ENCODE results near the gene FAM47E. TPM values are rescaled to one million over a fixed set of nuclear protein-coding genes. Genes with fewer than 3 reads are reported as not detected.

The FAM47E gene
- total and polyA plus RNA-seq, 5 donors from 2014 or later, result 0.57 to 1.0 TPM; not detected in 3

DNA sequence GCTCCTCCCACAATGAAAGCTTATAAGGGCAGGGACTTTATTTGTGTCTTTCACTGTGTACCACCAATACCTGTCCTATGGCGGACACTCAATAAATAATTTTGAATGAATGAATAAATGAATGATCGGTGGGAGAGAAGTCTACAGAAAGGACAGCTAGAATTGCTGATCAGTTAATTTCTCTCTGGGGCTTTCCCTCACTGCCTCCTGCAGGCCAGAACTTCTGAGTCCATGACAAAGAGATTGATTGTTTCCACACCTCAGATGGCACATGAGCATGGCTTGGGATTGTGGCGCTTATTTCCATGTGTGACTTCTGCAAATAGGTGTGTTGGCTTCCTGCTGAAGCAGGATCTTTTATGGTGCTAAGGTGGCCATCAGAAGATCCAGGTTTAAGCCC, 6.3 kb downstream of the FAM47E start:
- Histone ChIP-seq H3K4me1 (ENCODE audit: control insufficient read depth, insufficient read depth, low read length, poor library complexity, severe bottlenecking) (no peaks in the 10 kb centered on the region), H3K36me3 (ENCODE audit: control insufficient read depth, insufficient read depth, low read length) (no peaks in the 10 kb centered on the region), H3K4me3 (ENCODE audit: low read depth, low read length) (no peak overlapping the region), H3K27ac (ENCODE audit: insufficient read depth, low read length, poor library complexity, severe bottlenecking) (no peak overlapping the region), H3K27me3 (ENCODE audit: control insufficient read depth, insufficient read depth, low read length) (peaks cover 13% of the 10 kb centered on the region), H3K9me3 (ENCODE audit: control insufficient read depth in 2 of 2, low read length in 2 of 2) (no peaks in the 10 kb centered on the region)
- Mint-ChIP-seq H3K4me3 (no peak overlapping the region), H3K4me1 (no peaks in the 10 kb centered on the region), H3K27ac (no peak overlapping the region), H3K9me3 (no peaks in the 10 kb centered on the region), H3K36me3 (no peaks in the 10 kb centered on the region), H3K27me3 (peaks cover 56% of the 10 kb centered on the region)
- ATAC-seq (ENCODE audit: low read depth in 2 of 2) (no peak), DNase-seq (no peak)

DNA sequence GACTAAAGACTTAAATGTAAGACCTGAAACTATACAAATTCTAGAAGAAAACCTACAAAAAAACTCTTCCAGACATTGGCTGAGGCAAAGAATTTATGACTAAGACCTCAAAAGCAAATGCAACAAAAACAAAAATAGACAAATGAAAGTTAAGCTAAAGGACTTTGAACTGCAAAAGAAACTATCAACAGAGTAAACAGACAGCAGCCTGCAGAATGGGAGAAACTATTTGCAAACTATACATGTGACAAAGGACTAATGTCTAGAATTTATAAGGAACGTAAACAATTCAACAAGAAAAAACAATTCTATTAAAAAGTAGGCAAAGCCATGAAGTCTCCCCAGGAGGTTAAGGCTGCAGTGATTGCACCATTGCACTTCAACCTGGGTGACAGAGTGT, 9.1 kb downstream of the FAM47E start:
- no peak for ATAC-seq (ENCODE audit: low read depth in 2 of 2)
- Mint-ChIP-seq H3K27ac (no peak overlapping the region), H3K4me1 (no peaks in the 10 kb centered on the region), H3K36me3 (no peaks in the 10 kb centered on the region), H3K4me3 (no peak overlapping the region), H3K27me3 (peaks cover 30% of the 10 kb centered on the region), H3K9me3 (no peaks in the 10 kb centered on the region)
- Histone ChIP-seq H3K27me3 (ENCODE audit: control insufficient read depth, insufficient read depth, low read length) (peaks cover 3% of the 10 kb centered on the region), H3K36me3 (ENCODE audit: control insufficient read depth, insufficient read depth, low read length) (no peaks in the 10 kb centered on the region), H3K4me3 (ENCODE audit: low read depth, low read length) (no peak overlapping the region), H3K4me1 (ENCODE audit: control insufficient read depth, insufficient read depth, low read length, poor library complexity, severe bottlenecking) (no peaks in the 10 kb centered on the region), H3K9me3 (ENCODE audit: control insufficient read depth in 2 of 2, low read length in 2 of 2) (no peaks in the 10 kb centered on the region), H3K27ac (ENCODE audit: insufficient read depth, low read length, poor library complexity, severe bottlenecking) (no peak overlapping the region)
- no peak for DNase-seq

DNA sequence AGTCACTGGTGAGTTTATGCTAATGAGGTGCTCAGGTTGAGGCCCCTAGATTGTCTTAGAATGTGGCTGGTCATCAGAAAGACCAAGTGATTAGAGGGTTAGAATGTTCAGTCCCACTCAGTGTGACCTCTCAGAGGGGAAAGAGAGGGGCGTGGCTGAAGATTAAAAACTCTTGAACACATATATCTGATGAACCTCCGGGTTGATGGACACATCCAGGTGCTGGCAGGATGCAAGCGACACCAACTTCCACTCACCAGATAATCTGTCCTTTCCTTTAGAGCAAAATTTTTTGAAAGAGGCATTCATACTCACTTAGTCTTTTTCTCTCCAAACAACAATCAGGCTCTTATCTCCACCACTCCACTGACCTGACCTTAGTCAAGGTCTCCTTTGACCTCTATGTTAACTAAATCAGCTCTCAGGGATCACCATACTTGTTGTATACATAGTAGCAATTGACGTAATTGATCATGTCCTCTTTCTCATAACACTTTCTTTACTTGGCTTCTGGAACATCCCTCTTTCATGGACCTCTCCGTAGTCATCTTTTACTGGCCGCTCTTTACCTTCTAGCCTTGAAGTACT, 14.2 kb downstream of the FAM47E start:
- ATAC-seq (ENCODE audit: low read depth in 2 of 2) (no peak), DNase-seq (no peak)
- Histone ChIP-seq H3K9me3 (ENCODE audit: control insufficient read depth in 2 of 2, low read length in 2 of 2) (no peaks in the 10 kb centered on the region), H3K36me3 (ENCODE audit: control insufficient read depth, insufficient read depth, low read length) (no peaks in the 10 kb centered on the region), H3K4me1 (ENCODE audit: control insufficient read depth, insufficient read depth, low read length, poor library complexity, severe bottlenecking) (no peaks in the 10 kb centered on the region), H3K27ac (ENCODE audit: insufficient read depth, low read length, poor library complexity, severe bottlenecking) (no peak overlapping the region), H3K4me3 (ENCODE audit: low read depth, low read length) (no peak overlapping the region), H3K27me3 (ENCODE audit: control insufficient read depth, insufficient read depth, low read length) (peaks cover 3% of the 10 kb centered on the region)
- Mint-ChIP-seq H3K4me1 (no peaks in the 10 kb centered on the region), H3K4me3 (no peak overlapping the region), H3K27me3 (peaks cover 8% of the 10 kb centered on the region), H3K9me3 (peaks cover 0 to under 1% (median 0%) of the 10 kb centered on the region in 7 donors), H3K27ac (no peak overlapping the region), H3K36me3 (no peaks in the 10 kb centered on the region)

DNA sequence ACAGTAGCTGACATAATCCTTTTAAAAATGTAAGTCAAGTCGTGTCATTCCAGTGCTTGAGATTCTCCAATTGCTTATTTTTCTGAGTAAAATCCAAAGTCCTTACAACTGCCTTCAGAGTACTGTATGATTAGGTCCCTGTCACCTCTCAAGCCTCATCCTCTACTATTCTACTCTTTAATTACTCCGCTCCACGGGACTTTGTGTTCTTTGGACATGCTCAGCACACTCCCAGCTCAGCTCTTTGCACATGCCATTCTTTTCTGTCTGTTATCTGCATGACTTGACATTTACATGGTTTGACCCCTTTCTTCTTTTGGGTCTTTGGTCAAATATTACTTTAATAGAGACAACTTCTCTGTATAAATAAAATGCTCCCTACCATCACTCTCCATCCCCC, 15.1 kb downstream of the FAM47E start:
- Histone ChIP-seq H3K27ac (ENCODE audit: insufficient read depth, low read length, poor library complexity, severe bottlenecking) (no peak overlapping the region), H3K27me3 (ENCODE audit: control insufficient read depth, insufficient read depth, low read length) (peaks cover 3% of the 10 kb centered on the region), H3K4me1 (ENCODE audit: control insufficient read depth, insufficient read depth, low read length, poor library complexity, severe bottlenecking) (no peaks in the 10 kb centered on the region), H3K9me3 (ENCODE audit: control insufficient read depth in 2 of 2, low read length in 2 of 2) (no peaks in the 10 kb centered on the region), H3K4me3 (ENCODE audit: low read depth, low read length) (no peak overlapping the region), H3K36me3 (ENCODE audit: control insufficient read depth, insufficient read depth, low read length) (no peaks in the 10 kb centered on the region)
- H3K9me3 Mint-ChIP-seq, result peaks cover 0 to 2% (median 0%) of the 10 kb centered on the region in 7 donors
- H3K27me3 Mint-ChIP-seq, result peaks cover 15% of the 10 kb centered on the region
- DNase-seq (no peak), ATAC-seq (ENCODE audit: low read depth in 2 of 2) (no peak)
- H3K36me3 Mint-ChIP-seq, result no peaks in the 10 kb centered on the region
- H3K27ac Mint-ChIP-seq, result no peak overlapping the region
- no peak overlapping the region for H3K4me3 Mint-ChIP-seq
- H3K4me1 Mint-ChIP-seq, result no peaks in the 10 kb centered on the region

DNA sequence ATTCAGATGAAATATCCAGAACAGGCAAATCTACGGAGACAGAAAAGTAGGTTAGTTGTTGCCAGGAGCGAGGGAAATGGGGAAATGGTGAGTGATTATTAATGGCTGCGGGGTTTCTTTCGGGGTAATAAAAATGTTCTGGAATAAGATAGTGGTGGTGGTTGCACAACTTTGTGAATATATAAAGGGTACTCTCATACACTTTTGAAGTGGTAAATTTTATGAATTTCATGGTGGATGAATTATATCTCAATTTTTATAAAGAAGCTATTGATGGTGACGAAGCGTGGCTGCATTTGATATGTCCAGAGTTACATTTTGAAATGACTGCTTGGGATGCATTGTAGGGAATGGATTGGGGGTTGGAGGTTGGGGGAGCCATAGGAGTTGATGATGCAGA, 16.3 kb downstream of the FAM47E start:
- no peaks in the 10 kb centered on the region for H3K36me3 Mint-ChIP-seq
- peaks cover 0 to 2% (median 0%) of the 10 kb centered on the region in 7 donors for H3K9me3 Mint-ChIP-seq

DNA sequence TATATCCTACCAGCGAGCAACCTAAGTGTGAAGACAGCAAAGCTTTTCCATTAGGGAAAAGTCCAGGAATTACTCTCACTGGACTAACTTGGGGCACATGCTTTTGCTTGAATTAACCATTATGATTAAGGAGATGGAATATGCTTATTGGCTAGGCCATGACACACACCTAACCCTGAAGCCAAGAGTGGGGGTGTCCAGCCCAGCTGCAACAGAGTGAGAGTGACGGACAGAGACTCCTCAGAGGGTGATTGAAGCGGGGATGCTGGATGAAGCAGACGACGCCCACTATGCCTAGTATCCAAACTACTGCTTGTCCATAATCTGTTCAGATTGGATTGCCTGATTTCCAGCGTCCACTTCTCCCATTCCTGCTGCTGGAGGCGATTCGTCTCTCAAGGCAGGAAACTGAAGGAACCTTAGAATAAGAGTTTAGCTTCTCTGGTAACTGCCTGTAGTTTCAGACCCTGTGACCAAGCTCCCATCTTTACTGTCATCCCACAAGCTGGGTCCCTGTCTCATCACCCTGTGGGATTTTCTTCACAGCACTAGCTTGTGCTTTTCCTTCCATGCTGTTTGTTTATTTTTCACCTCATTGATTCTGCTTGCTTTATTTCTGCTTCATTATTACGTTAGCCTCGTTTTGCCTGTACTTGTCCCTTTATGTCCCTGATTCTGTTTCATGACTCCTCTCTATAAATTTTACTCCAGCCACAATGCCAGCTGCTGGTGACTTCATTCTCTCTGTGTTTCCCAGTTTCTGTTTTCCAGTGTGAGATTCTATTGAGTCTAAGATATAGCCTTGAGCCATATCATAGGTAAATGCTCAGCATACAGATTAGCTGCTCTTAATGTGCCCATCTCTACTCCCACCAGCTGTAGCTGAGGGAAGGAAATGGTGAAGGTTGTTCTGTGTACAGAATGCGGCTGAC, 19.0 kb downstream of the FAM47E start:
- Mint-ChIP-seq H3K27me3 (peaks cover 42% of the 10 kb centered on the region), H3K27ac (no peak overlapping the region), H3K9me3 (peaks cover 0 to 2% (median 0%) of the 10 kb centered on the region in 7 donors), H3K4me3 (no peak overlapping the region), H3K36me3 (no peaks in the 10 kb centered on the region), H3K4me1 (no peaks in the 10 kb centered on the region)
- H3K4me1 ChIP-seq (ENCODE audit: control insufficient read depth, insufficient read depth, low read length, poor library complexity, severe bottlenecking), result no peaks in the 10 kb centered on the region
- H3K36me3 ChIP-seq (ENCODE audit: control insufficient read depth, insufficient read depth, low read length), result no peaks in the 10 kb centered on the region
- ATAC-seq (ENCODE audit: low read depth in 2 of 2) (no peak), DNase-seq (no peak)
- no peaks in the 10 kb centered on the region for H3K9me3 ChIP-seq (ENCODE audit: control insufficient read depth in 2 of 2, low read length in 2 of 2)
- peaks cover 3% of the 10 kb centered on the region for H3K27me3 ChIP-seq (ENCODE audit: control insufficient read depth, insufficient read depth, low read length)
- H3K4me3 ChIP-seq (ENCODE audit: low read depth, low read length), result no peak overlapping the region
- H3K27ac ChIP-seq (ENCODE audit: insufficient read depth, low read length, poor library complexity, severe bottlenecking), result no peak overlapping the region

More for the DNA sequence above, 16.3 kb downstream of the FAM47E start:
- H3K4me1 ChIP-seq (ENCODE audit: control insufficient read depth, insufficient read depth, low read length, poor library complexity, severe bottlenecking), result no peaks in the 10 kb centered on the region
- H3K27ac ChIP-seq (ENCODE audit: insufficient read depth, low read length, poor library complexity, severe bottlenecking), result no peak overlapping the region
- DNase-seq (no peak), ATAC-seq (ENCODE audit: low read depth in 2 of 2) (no peak)
- peaks cover 3% of the 10 kb centered on the region for H3K27me3 ChIP-seq (ENCODE audit: control insufficient read depth, insufficient read depth, low read length)
- Mint-ChIP-seq H3K27ac (no peak overlapping the region), H3K4me1 (no peaks in the 10 kb centered on the region), H3K4me3 (no peak overlapping the region), H3K27me3 (peaks cover 17% of the 10 kb centered on the region)
- no peak overlapping the region for H3K4me3 ChIP-seq (ENCODE audit: low read depth, low read length)
- no peaks in the 10 kb centered on the region for H3K9me3 ChIP-seq (ENCODE audit: control insufficient read depth in 2 of 2, low read length in 2 of 2)
- no peaks in the 10 kb centered on the region for H3K36me3 ChIP-seq (ENCODE audit: control insufficient read depth, insufficient read depth, low read length)

DNA sequence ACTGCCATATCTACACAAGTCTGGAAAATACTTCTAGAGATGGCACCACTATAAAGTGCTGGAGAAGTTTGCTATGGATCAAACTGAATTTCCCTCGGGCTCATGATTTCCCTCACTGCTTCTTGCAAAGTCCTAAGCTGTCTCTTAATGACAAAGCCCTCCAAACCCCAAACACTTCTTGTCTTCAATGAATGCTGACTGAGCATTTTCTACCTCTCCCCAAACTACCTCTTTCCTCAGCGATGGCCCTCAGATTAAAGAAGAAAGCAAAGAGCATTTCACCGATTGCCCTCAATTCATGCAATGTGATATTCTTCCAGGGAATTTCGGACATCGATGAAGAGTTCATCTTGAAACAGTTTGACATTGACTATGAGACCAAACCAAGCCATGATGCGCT, 19.7 kb downstream of the FAM47E start:
- Histone ChIP-seq H3K36me3 (ENCODE audit: control insufficient read depth, insufficient read depth, low read length) (no peaks in the 10 kb centered on the region), H3K27me3 (ENCODE audit: control insufficient read depth, insufficient read depth, low read length) (peaks cover 2% of the 10 kb centered on the region), H3K27ac (ENCODE audit: insufficient read depth, low read length, poor library complexity, severe bottlenecking) (no peak overlapping the region), H3K9me3 (ENCODE audit: control insufficient read depth in 2 of 2, low read length in 2 of 2) (no peaks in the 10 kb centered on the region), H3K4me3 (ENCODE audit: low read depth, low read length) (no peak overlapping the region), H3K4me1 (ENCODE audit: control insufficient read depth, insufficient read depth, low read length, poor library complexity, severe bottlenecking) (no peaks in the 10 kb centered on the region)
- H3K27me3 Mint-ChIP-seq, result peaks cover 48% of the 10 kb centered on the region
- H3K4me3 Mint-ChIP-seq, result no peak overlapping the region
- no peak for ATAC-seq (ENCODE audit: low read depth in 2 of 2)
- no peak for DNase-seq
- H3K36me3 Mint-ChIP-seq, result no peaks in the 10 kb centered on the region
- H3K27ac Mint-ChIP-seq, result no peak overlapping the region
- peaks cover 0 to 2% (median 0%) of the 10 kb centered on the region in 7 donors for H3K9me3 Mint-ChIP-seq
- no peaks in the 10 kb centered on the region for H3K4me1 Mint-ChIP-seq
